Renal cortex interstitium (tissue), 11 donors: ENCODE measurements around the gene EPN3. TPM values are rescaled to one million over a fixed set of nuclear protein-coding genes. Genes with fewer than 3 reads are reported as not detected.

ENCODE experiments used
- DNase-seq, 11 donors: peaks; one replicate each; pipeline ENCODE4 v3.0.0-alpha.2; 2013; ENCODE audit warnings: low read depth in 9 of 11, low spot score in 4 of 11; ENCODE audit errors: extremely low read depth in 1 of 11
- polyA plus RNA-seq, 3 donors: library from polyadenylated mRNA; unstranded; fragments of 120-200 nt; gene quantifications; one replicate each; pipeline ENCODE4 v1.2.1, GENCODE V29; 2013; ENCODE audit not compliant: insufficient read length in 3 of 3

The EPN3 gene
- polyA plus RNA-seq, 3 donors: 5.9 to 15.0 (median 13.4) TPM

DNA sequence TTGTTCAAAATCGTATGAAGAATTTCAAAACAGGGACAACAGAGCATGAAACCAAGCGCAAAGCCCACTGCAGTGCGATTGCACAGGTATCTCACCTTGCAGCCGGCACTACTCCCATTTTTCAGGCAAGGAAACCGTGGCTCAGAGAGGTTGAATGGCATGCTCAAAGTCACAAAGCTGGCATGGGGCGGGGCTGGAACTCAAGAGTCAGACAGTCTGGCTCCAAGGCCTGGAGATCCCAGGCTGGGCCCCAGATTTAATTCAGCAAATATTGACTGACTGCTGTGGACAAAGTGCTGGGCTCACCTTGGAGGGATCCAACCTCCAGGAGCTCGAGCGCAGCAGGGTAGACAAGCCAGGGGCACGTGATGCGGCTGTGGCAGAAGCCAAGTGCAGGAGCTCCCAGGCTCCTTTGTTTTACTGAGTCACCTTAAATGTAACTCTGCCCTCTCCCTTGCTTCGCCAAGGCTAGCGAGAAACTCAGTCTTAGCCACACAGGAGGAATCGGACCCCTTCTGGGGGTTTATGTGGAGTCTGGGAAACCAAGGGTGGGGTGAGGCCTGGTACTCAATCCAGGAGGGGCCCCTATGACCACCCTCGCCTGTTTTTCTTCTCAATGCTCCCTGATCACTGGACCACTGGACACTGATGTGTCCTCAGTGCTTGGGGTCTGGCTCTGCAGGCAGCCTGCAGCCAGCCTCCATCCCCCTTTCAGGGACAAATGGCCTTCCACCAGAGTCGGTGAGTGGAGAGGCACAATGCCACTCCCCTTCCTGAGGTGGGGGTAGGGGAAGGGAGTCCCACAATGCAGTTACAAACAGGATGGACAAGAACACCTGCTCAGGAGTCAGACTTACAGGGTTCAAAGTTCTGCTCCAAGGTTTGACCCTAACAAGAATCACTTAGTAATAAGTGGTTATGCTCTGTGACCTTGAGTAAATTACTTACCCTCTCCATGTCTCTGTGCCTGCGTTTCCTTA, 10.6 kb downstream of the EPN3 start:
- no peak for DNase-seq

DNA sequence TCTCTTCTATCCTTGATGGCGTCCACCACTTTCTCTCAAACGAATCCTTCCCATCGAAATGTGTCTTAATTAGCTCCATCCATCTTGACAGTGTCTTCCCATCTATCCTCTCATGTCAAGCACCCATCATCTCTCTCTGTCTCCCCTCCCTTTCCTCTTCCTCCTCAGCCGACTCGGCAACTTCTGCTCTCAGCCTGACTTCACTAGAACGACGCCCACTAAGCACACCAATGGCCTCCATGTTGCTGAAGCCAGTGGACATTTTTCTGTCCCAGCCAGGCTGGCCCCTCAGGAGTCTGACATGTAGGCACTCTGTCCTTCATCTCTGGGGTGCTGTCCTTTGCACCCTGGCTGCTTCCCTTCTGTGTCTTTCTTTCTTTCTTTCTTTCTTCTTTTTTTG, 12.0 kb downstream of the EPN3 start:
- DNase-seq: no peak

DNA sequence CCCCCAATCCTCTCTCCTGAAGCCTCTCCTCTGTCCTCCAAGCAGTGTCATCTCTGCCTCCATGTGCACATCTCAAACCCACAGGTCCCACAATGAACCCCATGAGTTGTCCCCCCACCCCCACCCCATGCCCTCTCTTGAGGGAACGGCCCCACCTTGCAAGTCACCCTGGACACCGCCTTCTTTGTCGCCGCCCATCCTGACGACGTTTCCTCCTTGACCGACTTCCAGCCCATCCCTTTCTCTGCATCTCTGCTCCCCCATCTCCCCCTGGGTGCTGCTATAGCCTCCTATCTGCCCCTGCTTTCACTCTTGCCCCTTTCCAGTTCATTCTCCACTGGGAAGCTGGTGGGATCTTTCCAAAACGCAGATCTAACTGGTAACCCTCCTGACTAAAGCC, 12.8 kb downstream of the EPN3 start:
- no peak for DNase-seq

- no peak for DNase-seq
These were observed 14.1 kb downstream of the EPN3 start for GRCh38 chr17:50546701-50547034.

GRCh38 chr17:50547035-50547735, 14.7 kb downstream of the EPN3 start, which contains the start of gene SPATA20:
TSS of gene SPATA20 (plus strand) at chr17:50547174. CDS start at chr17:50547209, 35 bp downstream.
- peak in 6 of 11 donors; percentile 83 to 88 (median 85) for DNase-seq

DNA sequence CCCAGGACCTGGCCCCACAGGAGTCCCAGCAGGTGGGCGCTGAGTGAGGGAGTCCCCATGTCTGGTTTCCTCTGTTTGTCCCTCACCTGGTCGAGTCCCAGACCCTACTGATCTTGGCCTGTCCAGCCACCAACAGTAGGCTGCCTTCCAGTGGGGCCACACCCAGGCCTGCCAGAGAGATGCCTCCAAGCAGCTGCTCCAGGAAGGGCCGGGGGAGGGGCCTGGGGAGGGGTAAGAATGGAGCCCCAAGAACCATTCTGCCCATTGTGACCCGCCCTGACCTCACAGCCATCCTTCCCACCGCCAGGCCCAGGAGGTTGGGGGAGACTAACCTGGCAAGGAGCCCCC, 15.2 kb downstream of the EPN3 start:
- no peak for DNase-seq

- no peak for DNase-seq
These were observed 16.3 kb downstream of the EPN3 start for GRCh38 chr17:50548831-50549230.

DNA sequence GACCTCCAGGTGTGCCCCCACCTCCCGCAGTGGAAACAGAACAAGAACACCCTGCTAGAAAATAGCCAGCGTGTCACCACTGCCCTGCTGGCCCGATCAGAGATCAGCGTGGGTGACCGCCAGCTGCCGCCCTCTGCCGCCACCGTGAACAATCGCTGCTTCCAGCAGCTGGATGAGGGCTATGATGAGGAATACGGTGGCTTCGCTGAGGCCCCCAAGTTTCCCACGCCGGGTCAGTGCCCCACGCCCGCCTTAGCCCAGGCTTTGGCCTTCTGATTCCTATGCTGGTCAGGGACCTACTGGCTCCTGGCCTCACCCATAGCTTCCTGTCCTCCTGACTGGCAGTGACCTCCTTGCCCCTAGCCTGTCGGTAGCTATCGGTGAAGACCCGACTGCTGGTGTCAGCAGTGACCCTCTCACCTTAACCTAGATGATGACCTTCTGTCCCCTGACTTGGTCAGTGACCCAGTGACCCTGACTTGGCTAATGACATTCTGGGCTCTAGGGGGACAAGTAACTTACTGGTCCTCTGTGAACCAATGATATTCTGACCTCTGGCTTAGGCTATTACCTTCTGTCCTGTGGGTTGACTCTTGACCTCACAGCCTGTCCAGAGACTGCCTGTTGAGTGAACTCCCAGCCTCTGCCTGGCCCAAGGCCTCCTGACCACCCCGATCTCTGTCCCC, 16.9 kb downstream of the EPN3 start:
- DNase-seq: no peak

GRCh38 chr17:50549969-50550368, 17.4 kb downstream of the EPN3 start:
- DNase-seq: no peak

- peak in 4 of 11 donors; percentile 78 to 86 (median 82) for DNase-seq
These were observed 18.3 kb downstream of the EPN3 start for GRCh38 chr17:50550661-50551432.

- DNase-seq: no peak
These were observed 18.9 kb downstream of the EPN3 start for GRCh38 chr17:50551433-50551815.

DNA sequence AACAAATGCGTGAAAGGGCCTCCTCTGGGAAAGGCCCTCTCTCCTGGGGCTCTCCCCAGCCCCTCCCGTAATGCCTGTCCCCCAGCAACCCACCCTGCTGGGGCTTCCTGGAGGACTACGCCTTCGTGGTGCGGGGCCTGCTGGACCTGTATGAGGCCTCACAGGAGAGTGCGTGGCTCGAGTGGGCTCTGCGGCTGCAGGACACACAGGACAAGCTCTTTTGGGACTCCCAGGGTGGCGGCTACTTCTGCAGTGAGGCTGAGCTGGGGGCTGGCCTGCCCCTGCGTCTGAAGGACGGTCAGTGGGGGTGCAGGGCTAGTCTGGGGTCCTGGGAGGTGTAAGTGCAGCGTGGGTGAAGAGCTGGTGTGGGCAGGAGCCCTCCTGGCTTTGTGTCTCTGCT, 19.3 kb downstream of the EPN3 start:
- no peak for DNase-seq

GRCh38 chr17:50554201-50554600, 21.7 kb downstream of the EPN3 start:
- DNase-seq: no peak

GRCh38 chr17:50556803-50557202, 24.3 kb downstream of the EPN3 start:
- no peak for DNase-seq

DNA sequence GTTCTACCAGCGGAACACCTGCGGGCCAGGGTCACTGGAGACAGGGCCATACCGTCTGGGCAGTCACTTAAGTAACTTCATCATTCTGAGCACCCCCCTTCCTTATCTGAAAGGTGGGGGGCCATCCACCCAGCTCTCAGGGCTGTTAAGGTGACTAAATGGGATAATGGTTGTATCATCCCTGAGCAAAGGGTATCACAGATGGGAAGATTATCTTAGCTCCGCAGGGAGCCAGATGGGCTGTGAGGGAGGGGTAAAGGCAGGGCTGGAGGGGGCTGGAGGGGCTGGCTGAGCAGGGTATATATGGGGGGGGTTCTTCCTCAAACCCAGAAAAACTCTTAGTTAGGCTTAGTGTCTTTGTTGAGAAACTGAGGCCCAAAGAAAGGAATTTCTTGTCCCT, 25.1 kb downstream of the EPN3 start:
- no peak for DNase-seq

- DNase-seq: no peak
These were observed 25.6 kb downstream of the EPN3 start for GRCh38 chr17:50558091-50558490.

DNA sequence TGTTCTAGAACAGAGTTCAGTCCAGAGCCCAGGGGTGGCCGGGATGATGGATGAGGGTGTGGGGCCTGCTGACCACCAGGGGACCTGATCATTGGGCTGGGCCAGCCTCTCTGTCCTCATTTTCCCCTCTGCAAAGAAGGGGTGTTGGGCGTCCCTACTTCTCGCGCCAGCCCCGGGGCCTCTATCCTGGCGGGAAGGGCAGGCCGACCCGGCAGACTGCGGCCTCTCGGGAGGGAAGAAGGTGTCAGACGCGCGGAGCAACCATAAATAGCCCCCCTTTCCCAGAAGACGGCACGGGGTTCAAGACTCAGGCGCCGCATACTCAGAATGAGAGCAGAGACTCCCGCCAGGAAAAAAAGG, 26.0 kb downstream of the EPN3 start:
- DNase-seq: no peak

GRCh38 chr17:50558941-50559614, 26.5 kb downstream of the EPN3 start:
- no peak for DNase-seq
